ENCODE results near the gene ZNF146.
"Not testable (repeated sequence)": the region's sequence is repeated elsewhere in the genome, so short reads cannot be mapped to it uniquely, and the experiment has no call there.

ZNF146 gene

DNA sequence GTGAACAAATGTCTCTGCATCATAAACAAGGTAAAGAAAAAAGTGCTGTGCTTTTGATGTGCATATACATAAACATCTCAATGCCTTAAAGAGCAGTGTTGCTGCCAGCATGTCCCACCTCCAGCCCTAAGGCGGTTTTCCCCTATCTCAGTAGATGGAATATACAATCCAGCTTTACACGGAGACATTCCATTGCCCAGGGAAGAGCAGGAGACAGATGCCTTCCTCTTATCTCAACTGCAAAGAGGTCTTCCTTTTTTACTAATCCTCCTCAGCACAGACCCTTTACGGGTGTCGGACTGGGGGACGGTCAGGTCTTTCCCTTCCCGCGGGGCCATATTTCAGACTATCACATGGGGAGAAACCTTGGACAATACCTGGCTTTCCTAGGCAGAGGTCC, 18.7 kb downstream of the ZNF146 start:
- not testable (repeated sequence) for DNase-seq (ENCODE audit: low read depth, low spot score)

DNA sequence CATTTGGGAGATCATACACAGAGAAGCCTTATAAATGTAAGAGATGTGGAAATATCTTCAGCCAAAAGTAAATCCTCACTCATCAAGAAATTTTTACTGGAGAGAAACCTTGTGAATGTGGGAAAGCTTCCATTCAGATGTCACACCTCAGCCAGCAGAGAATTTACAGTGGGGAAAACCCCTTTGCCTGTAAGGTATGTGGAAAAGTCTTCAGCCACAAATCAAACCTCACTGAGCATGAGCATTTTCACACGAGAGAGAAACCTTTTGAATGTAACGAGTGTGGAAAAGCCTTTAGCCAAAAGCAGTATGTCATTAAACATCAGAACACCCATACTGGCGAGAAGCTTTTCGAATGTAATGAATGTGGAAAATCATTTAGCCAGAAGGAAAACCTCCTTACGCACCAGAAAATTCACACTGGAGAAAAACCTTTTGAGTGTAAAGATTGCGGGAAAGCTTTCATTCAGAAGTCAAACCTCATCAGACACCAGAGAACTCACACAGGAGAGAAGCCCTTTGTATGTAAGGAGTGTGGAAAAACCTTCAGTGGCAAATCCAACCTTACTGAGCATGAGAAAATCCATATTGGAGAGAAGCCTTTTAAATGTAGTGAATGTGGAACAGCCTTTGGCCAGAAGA, 21.5 kb downstream of the ZNF146 start:
- no peak for DNase-seq (ENCODE audit: low read depth, low spot score)

DNA sequence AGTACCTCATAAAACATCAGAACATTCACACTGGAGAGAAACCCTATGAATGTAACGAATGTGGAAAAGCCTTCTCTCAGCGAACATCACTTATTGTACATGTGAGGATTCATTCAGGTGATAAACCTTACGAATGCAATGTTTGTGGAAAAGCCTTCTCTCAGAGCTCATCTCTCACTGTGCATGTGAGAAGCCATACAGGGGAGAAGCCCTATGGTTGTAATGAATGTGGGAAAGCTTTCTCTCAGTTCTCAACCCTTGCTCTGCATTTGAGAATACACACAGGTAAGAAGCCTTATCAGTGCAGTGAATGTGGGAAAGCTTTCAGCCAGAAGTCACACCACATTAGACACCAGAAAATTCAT, 22.0 kb downstream of the ZNF146 start:
- DNase-seq (ENCODE audit: low read depth, low spot score): no peak

DNA sequence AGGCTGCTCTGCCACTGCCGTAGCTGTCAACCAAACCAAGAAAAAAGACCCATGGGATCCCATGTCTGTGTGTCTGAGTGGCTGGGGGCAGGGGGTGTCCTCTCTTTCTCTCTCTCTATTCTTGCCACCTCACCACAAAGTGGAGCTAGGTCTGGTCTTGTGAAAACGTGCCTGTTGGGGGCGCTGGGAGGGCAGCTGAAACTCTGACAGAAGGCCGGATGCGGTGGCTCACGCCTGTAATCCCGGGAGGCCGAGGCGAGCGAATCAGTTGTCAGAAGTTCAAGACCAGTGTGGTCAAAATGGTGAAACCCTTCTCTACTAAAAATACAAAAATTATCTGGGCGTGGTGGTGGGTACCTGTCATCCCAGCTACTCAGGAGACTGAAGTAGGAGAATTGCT, 29.2 kb downstream of the ZNF146 start:
- no peak for DNase-seq (ENCODE audit: low read depth, low spot score)

DNA sequence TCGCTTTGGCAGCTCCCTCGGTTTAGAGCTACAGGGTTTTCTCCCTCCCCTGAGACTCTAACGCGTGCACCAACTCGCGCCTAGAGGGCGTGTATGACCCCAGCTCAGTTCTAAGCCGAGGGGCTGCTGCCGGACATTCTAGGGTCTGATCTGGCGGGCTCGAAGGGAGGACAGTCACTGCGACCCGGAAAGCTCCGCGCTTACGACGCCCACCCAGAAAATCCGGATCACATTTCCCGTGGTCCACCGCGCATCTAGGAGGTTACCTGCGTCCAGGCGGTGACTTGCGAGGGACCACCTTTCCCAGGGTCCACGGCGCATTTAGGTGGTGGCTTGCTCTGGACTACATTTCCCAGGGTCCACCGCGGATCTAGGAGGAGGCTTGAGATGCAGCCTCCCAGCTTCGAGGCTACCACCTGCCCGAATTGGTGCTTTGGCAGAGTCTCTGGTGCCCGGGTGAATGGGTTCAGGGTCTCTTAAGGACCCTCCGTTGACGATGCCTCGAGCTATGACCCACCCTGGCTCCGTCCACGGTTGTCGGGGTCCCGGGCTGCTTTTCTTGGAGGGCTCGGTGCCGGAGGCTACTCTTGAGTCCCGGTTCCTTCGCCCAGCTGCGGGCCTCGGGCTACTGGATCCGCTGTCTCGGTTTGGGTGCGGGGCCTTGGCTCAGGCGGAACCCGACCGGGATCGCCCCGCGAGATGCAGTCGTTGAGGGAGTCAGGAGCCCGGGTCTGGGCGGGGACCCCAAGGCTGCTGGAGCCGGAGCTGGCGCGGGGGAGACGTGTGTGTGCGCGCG, 30.5 kb downstream of the ZNF146 start:
- DNase-seq (ENCODE audit: low read depth, low spot score): no peak

DNA sequence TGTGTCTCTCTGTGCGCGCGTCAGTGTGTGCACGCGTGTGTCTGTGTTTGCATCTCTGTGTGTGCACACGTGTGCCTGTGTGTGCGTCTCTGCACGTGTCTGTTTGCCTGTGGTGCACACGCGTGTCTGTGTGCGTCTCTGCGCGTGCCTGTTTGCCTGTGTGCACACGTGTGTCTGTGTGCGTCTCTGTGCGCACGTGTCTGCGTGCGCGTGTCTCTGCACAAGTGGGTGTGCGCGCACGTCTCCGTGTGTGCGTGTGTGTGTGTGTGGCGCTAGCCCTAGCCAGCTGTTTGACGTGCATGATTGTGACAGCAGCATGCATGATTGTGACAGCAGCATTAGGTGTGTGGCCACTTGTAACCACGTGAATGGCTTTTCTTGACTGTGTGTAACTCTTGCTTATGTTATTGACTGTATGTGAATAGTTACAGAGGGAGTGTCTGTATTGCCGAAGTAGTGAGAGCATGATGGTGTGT, 31.1 kb downstream of the ZNF146 start:
- no peak for DNase-seq (ENCODE audit: low read depth, low spot score)

DNA sequence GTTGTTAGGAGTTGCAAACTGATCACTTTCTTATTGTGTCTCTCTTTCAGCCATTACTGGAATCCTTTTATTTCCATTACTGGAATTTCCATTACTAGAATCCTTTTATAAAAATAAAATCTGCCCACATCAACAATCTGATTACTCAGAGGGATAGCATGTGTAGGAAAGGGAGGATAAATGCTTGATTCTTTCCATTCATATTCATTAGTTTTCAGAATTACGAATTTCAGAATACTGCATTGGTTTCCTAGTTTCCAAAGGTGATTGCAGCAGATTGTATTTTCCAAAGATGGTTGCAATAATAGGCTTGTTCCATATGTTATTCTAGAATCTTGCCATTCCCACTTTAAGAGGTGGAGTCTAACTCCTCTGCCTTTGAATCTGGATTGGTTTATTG, 37.1 kb downstream of the ZNF146 start:
- DNase-seq (ENCODE audit: low read depth, low spot score): no peak

DNA sequence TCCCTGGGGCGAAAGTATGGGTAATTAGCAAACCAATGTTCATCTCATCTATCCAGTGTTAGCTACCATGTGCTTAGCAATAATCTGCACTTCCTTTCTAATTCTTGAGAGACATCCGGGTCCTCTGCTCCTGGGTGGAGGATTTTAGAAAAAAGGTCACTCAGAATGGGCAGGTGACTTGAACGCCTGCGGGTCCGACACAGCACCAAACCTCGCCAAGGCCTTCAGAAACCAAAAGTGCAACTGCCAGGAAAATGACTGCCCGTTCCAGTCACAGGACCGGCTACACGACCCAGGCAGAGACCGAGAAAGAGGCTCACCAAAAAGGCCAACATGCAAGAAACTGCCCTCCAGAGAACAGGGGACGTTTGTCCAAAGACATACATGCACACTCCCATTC, 39.9 kb downstream of the ZNF146 start:
- DNase-seq (ENCODE audit: low read depth, low spot score): no peak

DNA sequence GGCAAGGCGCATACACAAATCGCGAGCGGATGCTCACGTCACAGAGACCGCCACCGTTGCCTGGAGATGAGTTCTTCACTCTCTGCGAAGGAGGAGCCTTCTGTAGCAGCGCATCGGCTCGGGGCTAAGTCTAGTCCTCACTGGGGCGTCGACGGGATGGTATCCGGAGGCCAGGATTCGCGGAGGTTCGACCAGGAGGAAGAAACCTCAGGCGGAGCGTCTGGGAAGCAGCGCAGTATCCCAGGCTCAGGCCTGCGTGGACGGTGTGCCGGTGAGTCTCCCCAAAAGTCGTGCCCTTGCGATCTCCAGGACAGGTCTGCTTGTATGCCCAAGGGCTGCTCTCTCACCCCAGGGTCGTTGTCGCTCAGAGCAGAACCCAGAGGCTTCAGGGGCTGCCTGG, 40.4 kb downstream of the ZNF146 start:
- DNase-seq (ENCODE audit: low read depth, low spot score): no peak

DNA sequence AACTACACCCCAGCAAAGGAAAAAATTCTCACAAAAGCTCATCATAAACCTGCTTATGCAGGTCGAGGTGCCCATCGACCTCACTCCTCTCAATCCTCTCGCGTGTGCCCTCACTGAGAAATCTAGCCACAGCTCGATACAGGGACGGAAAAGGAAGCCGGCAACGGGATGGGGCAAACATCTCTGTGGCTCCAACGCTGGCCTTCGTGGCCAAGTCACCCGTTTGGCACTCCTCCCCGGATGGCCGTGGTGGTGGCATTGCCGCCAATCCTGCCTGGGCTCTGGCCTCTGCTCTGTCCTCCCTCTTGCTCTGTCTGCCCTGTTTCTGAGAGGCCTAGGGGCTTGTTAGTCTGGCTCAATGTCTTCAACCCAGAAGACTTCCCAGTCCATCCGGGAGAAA, 41.2 kb downstream of the ZNF146 start:
- no peak for DNase-seq (ENCODE audit: low read depth, low spot score)

- DNase-seq (ENCODE audit: low read depth, low spot score): no peak
Observed at GRCh38 chr19:36256853-36257519, 42.1 kb downstream of the ZNF146 start.

DNA sequence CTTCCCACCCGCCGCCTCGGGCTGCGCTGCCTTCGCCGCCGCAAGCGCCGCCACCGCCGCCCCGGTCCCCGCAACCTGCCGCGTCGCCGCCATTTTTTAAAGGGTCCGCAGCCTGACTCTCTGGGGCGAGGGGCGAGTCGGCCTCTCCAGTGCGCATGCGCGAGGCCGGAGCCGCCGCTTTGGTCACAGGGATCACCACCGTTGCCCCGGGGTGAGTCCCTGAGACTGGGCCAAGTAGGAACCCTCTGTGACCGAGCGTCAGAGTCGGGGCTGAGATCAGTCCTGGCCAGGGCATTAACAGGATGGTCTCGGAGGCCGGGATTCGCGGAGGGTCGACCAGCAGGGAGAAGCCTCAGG, 42.6 kb downstream of the ZNF146 start:
- no peak for DNase-seq (ENCODE audit: low read depth, low spot score)

DNA sequence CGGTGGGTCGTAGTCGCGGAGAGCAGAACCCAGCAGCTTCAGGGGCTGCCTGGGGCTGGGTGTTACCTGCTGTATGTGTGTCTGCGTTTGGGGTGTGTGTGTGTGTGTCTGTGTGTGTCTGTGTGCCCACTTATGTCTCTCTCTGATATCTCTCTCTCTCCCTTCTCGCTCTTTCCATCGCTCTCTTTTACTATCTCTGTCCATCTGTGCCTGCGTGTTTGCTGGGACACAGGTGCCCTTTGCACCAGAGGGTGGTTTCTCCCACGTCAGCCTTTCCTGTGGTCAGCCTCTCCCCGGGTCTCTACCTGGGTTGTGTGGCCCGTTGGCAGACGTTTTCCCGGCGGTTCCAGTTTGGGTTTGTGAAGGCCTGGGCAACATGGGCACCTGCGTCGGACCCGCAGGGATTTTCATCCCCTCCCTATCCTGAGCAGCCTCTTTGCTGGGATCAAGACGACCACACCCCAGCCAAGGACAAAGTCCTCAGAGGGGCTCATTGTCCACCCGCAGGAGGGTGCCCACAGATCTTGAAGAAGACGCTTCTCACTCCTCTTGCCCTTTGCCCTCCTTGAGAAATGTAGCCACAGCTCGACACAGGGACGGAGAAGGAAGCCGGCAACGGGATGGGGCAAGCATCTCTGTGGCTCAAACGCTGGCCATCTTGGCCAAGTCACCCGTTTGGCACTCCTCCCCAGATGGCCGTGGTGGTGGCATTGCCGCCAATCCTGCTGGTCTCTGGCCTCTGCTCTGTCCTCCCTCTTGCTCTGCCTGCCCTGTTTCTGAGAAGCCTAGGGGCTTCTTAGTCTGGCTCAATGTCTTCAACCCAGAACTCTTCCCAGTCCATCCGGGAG, 43.3 kb downstream of the ZNF146 start:
- no peak for DNase-seq (ENCODE audit: low read depth, low spot score)

GRCh38 chr19:36259211-36259610, 44.3 kb downstream of the ZNF146 start:
- no peak for DNase-seq (ENCODE audit: low read depth, low spot score)

GRCh38 chr19:36265064-36265463, 50.2 kb downstream of the ZNF146 start:
- DNase-seq (ENCODE audit: low read depth, low spot score): no peak

DNA sequence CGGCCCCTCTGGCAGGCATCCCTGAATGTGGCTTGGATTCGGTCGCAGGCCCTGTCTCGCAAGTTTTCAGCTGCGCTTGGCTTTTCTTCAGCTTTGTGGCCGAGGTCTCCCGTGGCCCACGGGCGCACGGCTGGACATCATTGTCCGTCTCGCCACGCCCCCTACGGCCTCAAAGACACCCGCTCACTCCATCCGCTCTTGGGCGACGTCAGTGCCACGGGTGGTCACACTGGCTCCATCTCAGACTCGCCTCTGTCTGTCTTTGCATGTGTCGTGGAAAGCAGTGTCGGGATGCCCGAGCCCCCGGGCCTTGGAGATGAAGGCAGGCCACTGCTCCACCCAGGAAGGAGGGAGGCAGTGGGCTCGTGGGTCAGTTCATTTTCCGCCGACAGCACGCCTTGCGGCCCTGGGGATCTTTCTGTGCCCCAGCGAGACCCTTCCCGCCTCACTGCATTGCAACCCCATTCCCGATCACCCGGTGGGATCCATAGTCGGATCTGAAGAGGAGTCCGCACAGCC, 51.0 kb downstream of the ZNF146 start:
- DNase-seq (ENCODE audit: low read depth, low spot score): no peak

DNA sequence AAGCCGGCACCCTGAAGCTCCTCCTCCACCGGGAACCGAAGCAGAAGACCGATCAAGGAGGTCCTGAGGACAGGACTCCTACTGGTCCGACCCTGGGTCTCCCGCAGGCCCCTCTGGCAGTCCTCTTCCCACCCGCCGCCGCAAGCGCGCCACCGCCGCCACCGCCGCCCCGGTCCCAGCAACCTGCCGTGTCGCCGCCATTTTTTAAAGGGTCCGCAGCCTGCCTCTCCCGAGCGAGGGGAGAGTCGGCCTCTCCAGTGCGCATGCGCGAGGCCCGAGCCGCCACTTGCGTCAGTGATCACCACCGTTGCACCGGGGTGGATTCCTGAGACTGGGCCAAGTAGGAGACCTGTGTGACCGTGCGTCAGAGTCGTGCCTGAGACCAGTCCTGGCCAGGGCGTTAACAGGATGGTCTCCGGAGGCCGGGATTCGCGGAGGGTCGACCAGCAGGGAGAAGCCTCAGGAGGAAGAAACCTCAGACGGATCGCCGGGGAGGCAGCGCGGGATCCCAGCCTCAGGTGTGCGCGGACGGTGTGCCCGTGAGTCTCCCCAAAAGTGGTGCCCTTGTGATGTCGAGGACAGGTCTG, 51.6 kb downstream of the ZNF146 start:
- no peak for DNase-seq (ENCODE audit: low read depth, low spot score)

DNA sequence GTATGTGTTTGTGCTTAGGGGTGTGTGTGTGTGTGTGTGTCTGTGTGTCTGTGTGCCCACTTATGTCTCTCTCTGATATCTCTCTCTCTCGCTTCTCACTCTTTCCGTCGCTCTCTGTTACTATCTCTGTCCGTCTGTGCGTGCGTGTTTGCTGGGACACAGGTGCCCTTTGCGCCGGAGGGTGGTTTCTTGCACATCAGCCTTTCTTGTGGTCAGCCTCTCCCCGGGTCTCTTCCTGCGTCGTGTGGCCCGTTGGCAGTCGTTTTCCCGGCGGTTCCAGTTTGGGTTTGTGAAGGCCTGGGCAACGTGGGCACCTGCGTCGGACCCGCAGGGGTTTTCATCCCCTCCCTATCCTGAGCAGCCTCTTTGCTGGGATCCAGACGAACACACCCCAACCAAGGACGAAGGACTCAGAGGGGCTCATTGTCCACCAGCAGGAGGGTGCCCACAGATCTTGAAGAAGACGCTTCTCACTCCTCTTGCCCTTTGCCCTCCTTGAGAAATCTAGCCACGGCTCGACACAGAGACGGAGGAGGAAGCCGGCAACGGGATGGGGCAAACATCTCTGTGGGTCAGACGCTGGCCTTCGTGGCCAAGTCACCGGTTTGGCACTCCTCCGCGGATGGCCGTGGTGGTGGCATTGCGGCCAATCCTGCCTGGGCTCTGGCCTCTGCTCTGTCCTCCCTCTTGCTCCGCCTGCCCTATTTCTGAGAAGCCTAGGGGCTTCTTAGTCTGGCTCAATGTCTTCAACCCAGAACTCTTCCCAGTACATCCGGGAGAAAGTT, 52.3 kb downstream of the ZNF146 start:
- DNase-seq (ENCODE audit: low read depth, low spot score): no peak

DNA sequence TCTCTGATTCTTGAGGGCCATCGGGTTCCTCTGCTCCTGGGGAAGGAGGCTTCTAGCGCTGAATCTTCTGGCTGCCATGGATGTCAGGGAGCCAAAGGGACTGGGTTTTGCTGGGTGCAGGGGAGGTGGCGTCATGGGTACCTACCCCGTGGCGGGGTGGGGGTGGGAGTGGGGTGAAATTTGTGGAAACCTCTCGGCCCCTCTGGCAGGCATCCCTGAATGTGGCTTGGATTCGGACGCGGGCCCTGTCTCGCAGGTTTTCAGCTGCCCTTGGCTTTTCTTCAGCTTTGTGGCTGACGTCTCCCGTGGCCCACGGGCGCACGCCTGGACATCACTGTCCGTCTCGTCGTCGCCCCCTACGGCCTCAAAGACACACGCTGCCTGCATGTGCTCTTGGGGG, 53.2 kb downstream of the ZNF146 start:
- DNase-seq (ENCODE audit: low read depth, low spot score): not testable (repeated sequence)

DNA sequence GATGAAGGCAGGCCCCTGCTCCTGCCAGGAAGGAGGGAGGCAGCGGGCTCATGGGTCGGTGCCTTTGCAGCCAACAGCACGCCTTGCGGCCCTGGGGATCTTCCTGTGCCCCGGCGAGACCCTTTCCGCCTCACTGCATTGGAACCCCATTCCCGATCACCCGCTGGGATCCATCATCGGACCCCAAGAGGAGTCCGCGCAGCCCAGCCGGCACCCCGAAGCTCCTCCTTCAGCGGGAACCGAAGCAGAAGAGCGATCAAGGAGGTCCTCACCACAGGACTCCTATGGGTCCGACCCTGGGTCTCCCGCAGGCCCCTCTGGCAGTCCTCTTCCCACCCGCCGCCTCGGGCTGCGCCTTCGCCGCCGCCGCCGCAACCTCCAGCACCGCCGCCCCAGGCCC, 53.7 kb downstream of the ZNF146 start:
- DNase-seq (ENCODE audit: low read depth, low spot score): not testable (repeated sequence)

DNA sequence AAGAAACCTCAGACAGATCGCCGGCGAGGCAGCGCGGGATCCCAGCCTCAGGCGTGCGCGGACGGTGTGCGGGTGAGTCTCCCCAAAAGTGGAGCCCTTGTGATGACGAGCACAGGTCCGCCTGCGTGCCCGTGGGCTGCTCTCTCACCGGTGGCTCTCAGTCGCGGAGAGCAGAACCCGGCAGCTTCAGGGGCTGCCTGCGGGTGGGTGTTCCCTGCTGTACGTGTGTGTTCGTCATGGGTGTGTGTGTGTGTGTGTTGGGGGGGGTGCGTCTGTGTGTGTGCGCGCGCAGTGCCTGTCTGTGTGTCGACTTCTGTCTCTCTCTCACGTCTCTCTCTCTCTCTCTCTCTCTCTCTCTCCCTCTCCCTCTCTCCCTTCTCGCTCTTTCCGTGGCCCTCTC, 54.4 kb downstream of the ZNF146 start:
- DNase-seq (ENCODE audit: low read depth, low spot score): not testable (repeated sequence)
